Keratinocyte (primary cell): ENCODE measurements around the gene TRIM54. TPM values are rescaled to one million over a fixed set of nuclear protein-coding genes. Genes with fewer than 3 reads are reported as not detected.

Experiments used
- DNase-seq: peaks from one replicate; pipeline ENCODE4 v3.0.0-alpha.2; 2011; ENCODE audit warnings: low read depth, missing footprints, low spot score
- FAIRE-seq: peaks from 2 replicates; lab custom pipeline; 2011; peaks lifted over from hg19 to GRCh38; lab: Jason Lieb, UNC
- H2AFZ ChIP-seq: 2 replicates; pipeline ENCODE4 v1.6.0; 2012; ENCODE audit warnings: low read length, control low read depth, inconsistent platforms; ENCODE audit not compliant: control insufficient read depth
- H3K27ac ChIP-seq: 2 replicates; pipeline ENCODE4 v1.5.1; 2011; ENCODE audit warnings: low read length; ENCODE audit not compliant: control insufficient read depth, insufficient read depth
- H3K27me3 ChIP-seq: 3 replicates; pipeline ENCODE4 v1.6.0; 2011; ENCODE audit warnings: low read length; ENCODE audit not compliant: control insufficient read depth, insufficient read depth; ENCODE audit errors: extremely low read depth
- H3K36me3 ChIP-seq, 2 experiments: 2 replicates in 1 of 2; 3 replicates in 1 of 2; pipeline ENCODE4 v1.5.1; 2011; ENCODE audit warnings: low read length in 2 of 2, mild to moderate bottlenecking in 1 of 2; ENCODE audit not compliant: control insufficient read depth in 2 of 2, insufficient read depth in 2 of 2; ENCODE audit errors: extremely low read depth in 1 of 2
- H3K4me1 ChIP-seq: 3 replicates; pipeline ENCODE4 v1.5.1; 2011; ENCODE audit warnings: low read length; ENCODE audit not compliant: control insufficient read depth, insufficient read depth; ENCODE audit errors: extremely low read depth
- H3K4me2 ChIP-seq: 3 replicates; pipeline ENCODE4 v1.6.0; 2011; ENCODE audit warnings: low read depth, low read length; ENCODE audit not compliant: control insufficient read depth, insufficient read depth; ENCODE audit errors: extremely low read depth
- H3K4me3 ChIP-seq, 3 experiments: fragments of 200-600 bp in 1 of 3; sonication (generic) in 1 of 3; 2 replicates in 2 of 3; 3 replicates in 1 of 3; pipeline ENCODE4 v1.5.1; 2011 to 2016; ENCODE audit warnings: low read length in 3 of 3, mild to moderate bottlenecking in 3 of 3, control low read depth in 2 of 3, inconsistent platforms in 1 of 3, low read depth in 1 of 3, mixed read lengths in 1 of 3, mixed run types in 1 of 3, moderate library complexity in 1 of 3; ENCODE audit not compliant: control insufficient read depth in 2 of 3, insufficient read depth in 2 of 3; ENCODE audit errors: extremely low read depth in 1 of 3
- H3K79me2 ChIP-seq: 2 replicates; pipeline ENCODE4 v1.6.0; 2012; ENCODE audit warnings: low read length; ENCODE audit not compliant: control insufficient read depth, insufficient read depth
- H3K9ac ChIP-seq: 3 replicates; pipeline ENCODE4 v1.6.0; 2011; ENCODE audit warnings: low read length; ENCODE audit not compliant: control insufficient read depth, insufficient read depth; ENCODE audit errors: extremely low read depth
- H3K9me1 ChIP-seq: 3 replicates; pipeline ENCODE4 v1.6.0; 2011; ENCODE audit warnings: low read length; ENCODE audit not compliant: control insufficient read depth, insufficient read depth; ENCODE audit errors: extremely low read depth
- H3K9me3 ChIP-seq: 2 replicates; pipeline ENCODE4 v1.5.1; 2012; ENCODE audit warnings: low read depth, low read length; ENCODE audit not compliant: control insufficient read depth
- H4K20me1 ChIP-seq: 3 replicates; pipeline ENCODE4 v1.6.0; 2011; ENCODE audit warnings: low read length; ENCODE audit not compliant: control insufficient read depth, insufficient read depth; ENCODE audit errors: extremely low read depth
- EZH2 ChIP-seq: IDR thresholded peaks from one replicate; pipeline ENCODE4 v1.6.1; 2012; ENCODE audit warnings: inconsistent platforms, mild to moderate bottlenecking, low read length, moderate library complexity
- dilution Hi-C: fragments of 300-500 bp; cut with MboI; formaldehyde crosslinking; loops from one replicate; pipeline ENCODE4 v1.7.0; 2020; ENCODE audit warnings: low sequenced_read_pairs; ENCODE audit not compliant: extremely low pct_ligation_motif_present
- polyA plus RNA-seq, 5 experiments: library from polyadenylated mRNA; depleted of rRNA in 3 of 5; stranded (reverse) in 3 of 5; stranded (forward) in 1 of 5; unstranded in 1 of 5; fragments of >200 nt; gene quantifications; 1 replicate in 1 of 5; 2 replicates in 3 of 5; 3 replicates in 1 of 5; pipeline versions ENCODE4 v1.2.1 to v1.2.3, GENCODE V29; 2011 to 2012; ENCODE audit warnings: missing spikeins in 2 of 5, low read depth in 1 of 5, low replicate concordance in 1 of 5
- TF ChIP-seq, protein P1 (sequence below), 3 experiments: IDR thresholded peaks in 1 of 3; conservative IDR thresholded peaks in 1 of 3; optimal IDR thresholded peaks in 1 of 3; 2 replicates in 2 of 3; 3 replicates in 1 of 3; pipeline versions ENCODE3 to v1.5.1; 2011; ENCODE audit warnings: low read length in 3 of 3, mild to moderate bottlenecking in 3 of 3, moderate library complexity in 2 of 3, control low read depth in 1 of 3, inconsistent platforms in 1 of 3; ENCODE audit not compliant: insufficient read depth in 2 of 3; ENCODE audit errors: extremely low read depth in 1 of 3

TRIM54 gene
- polyA plus RNA-seq, 1 donor (not counting 4 experiments of a cell fraction or from before 2014, with no cell fraction given), result not detected

DNA sequence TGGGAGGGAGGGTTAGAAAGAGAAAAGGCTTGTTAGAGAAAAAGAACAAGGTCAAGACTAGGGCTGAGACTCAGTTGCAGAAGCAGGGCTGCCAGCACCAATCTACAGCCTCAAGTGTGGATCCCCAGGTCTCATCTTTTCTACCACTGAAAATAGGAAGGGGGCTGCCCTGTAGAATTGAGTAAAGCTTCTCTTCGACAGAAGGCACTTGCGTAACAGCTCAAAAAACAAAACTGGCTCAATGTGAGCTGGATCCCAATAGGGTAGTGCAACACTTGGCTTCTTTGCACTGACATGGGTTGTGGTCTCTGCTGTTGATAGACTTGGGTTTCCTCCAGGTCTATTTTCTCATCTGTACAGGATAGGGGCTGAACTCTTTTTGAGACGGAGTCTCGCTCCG is 42.5 kb downstream of the TRIM54 start:
- dilution Hi-C loops, result no loop called here
- no peak overlapping the region for H3K4me3 ChIP-seq
- peaks cover 3% of the 10 kb centered on the region for H4K20me1 ChIP-seq
- no peaks in the 10 kb centered on the region for H3K27me3 ChIP-seq
- H3K27ac ChIP-seq, result no peak overlapping the region
- H2AFZ ChIP-seq, result no peak overlapping the region
- H3K9me1 ChIP-seq, result no peaks in the 10 kb centered on the region
- no peak for FAIRE-seq
- peaks cover 16 to 20% of the 10 kb centered on the region in 2 experiments for H3K36me3 ChIP-seq
- no peak overlapping the region for H3K9ac ChIP-seq
- H3K9me3 ChIP-seq, result no peaks in the 10 kb centered on the region
- no peak overlapping the region for H3K4me2 ChIP-seq
- no peak for TF ChIP-seq EZH2
- TF ChIP-seq, protein P1, sequence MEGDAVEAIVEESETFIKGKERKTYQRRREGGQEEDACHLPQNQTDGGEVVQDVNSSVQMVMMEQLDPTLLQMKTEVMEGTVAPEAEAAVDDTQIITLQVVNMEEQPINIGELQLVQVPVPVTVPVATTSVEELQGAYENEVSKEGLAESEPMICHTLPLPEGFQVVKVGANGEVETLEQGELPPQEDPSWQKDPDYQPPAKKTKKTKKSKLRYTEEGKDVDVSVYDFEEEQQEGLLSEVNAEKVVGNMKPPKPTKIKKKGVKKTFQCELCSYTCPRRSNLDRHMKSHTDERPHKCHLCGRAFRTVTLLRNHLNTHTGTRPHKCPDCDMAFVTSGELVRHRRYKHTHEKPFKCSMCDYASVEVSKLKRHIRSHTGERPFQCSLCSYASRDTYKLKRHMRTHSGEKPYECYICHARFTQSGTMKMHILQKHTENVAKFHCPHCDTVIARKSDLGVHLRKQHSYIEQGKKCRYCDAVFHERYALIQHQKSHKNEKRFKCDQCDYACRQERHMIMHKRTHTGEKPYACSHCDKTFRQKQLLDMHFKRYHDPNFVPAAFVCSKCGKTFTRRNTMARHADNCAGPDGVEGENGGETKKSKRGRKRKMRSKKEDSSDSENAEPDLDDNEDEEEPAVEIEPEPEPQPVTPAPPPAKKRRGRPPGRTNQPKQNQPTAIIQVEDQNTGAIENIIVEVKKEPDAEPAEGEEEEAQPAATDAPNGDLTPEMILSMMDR (optimal IDR thresholded peaks at IDR 0.05 in 1 of 3, IDR thresholded peaks at IDR 0.05 in 1 of 3, conservative IDR thresholded peaks at IDR 0.05 in 1 of 3; ENCODE audit: extremely low read depth in 1 of 3, insufficient read depth in 2 of 3, low read length in 3 of 3), result no peak
- peaks cover 10% of the 10 kb centered on the region for H3K79me2 ChIP-seq
- no peak for DNase-seq
- H3K4me1 ChIP-seq, result peaks cover 27% of the 10 kb centered on the region

- Histone ChIP-seq H3K9ac (no peak overlapping the region), H2AFZ (no peak overlapping the region), H3K4me3 (no peak overlapping the region), H3K9me3 (no peaks in the 10 kb centered on the region), H4K20me1 (no peaks in the 10 kb centered on the region), H3K9me1 (no peaks in the 10 kb centered on the region), H3K36me3 (peaks cover 38 to 45% of the 10 kb centered on the region in 2 experiments), H3K27me3 (no peaks in the 10 kb centered on the region), H3K27ac (no peak overlapping the region), H3K79me2 (no peaks in the 10 kb centered on the region), H3K4me1 (no peaks in the 10 kb centered on the region), H3K4me2 (no peak overlapping the region)
- dilution Hi-C loops, result no loop called here
- DNase-seq (no peak), FAIRE-seq (no peak)
- TF ChIP-seq EZH2, result no peak
- TF ChIP-seq, protein P1 (optimal IDR thresholded peaks at IDR 0.05 in 1 of 3, IDR thresholded peaks at IDR 0.05 in 1 of 3, conservative IDR thresholded peaks at IDR 0.05 in 1 of 3; ENCODE audit: extremely low read depth in 1 of 3, insufficient read depth in 2 of 3, low read length in 3 of 3), result no peak
Measured at GRCh38 chr2:27335311-27335710, 53.1 kb downstream of the TRIM54 start.
